CD8-positive, alpha-beta memory T cell (primary cell): ENCODE results near the gene VAMP1. TPM values are rescaled to one million over a fixed set of nuclear protein-coding genes. Genes with fewer than 3 reads are reported as not detected.
"Not testable (repeated sequence)": the region's sequence is repeated elsewhere in the genome, so short reads cannot be mapped to it uniquely, and the experiment has no call there.

Experiments used
- CTCF ChIA-PET: fragments of 350-600 bp; sonication (Branson Sonifier 250); formaldehyde crosslinking; loops from one replicate; lab custom pipeline; 2021; ENCODE audit warnings: antibody characterized with exemption; lab: Charles Lee
- POLR2A ChIA-PET: fragments of 350-600 bp; sonication (Branson Sonifier 250); formaldehyde crosslinking; loops from one replicate; lab custom pipeline; 2021; ENCODE audit warnings: antibody characterized with exemption; lab: Charles Lee
- DNase-seq, 5 donors: peaks; one replicate each; pipeline versions ENCODE4 v3.0.0 to v3.0.0-alpha.2; 2020 to 2022; ENCODE audit warnings: mixed read lengths in 1 of 5
- H3K27ac ChIP-seq: one replicate; pipeline ENCODE4 v1.7.0; 2013; ENCODE audit warnings: low read depth, mild to moderate bottlenecking, low read length, moderate library complexity
- H3K27me3 ChIP-seq: 2 replicates; pipeline ENCODE4 v1.7.0; 2013; ENCODE audit warnings: low read length, mild to moderate bottlenecking; ENCODE audit not compliant: insufficient read depth, poor library complexity, severe bottlenecking
- H3K36me3 ChIP-seq: 2 replicates; pipeline ENCODE4 v1.7.0; 2013; ENCODE audit warnings: mild to moderate bottlenecking, low read length, moderate library complexity; ENCODE audit not compliant: insufficient read depth
- H3K4me1 ChIP-seq: 2 replicates; pipeline ENCODE4 v1.7.0; 2013; ENCODE audit warnings: mild to moderate bottlenecking, low read length, moderate library complexity; ENCODE audit not compliant: insufficient read depth
- H3K4me3 ChIP-seq: 2 replicates; pipeline ENCODE4 v1.7.0; 2013; ENCODE audit warnings: mild to moderate bottlenecking, low read length
- H3K9me3 ChIP-seq: 2 replicates; pipeline ENCODE4 v1.7.0; 2013; ENCODE audit warnings: mild to moderate bottlenecking, low read length
- H3K27ac Mint-ChIP-seq, 8 donors: one replicate each; pipeline ENCODE4 v1.8.0; 2020 to 2021; ENCODE audit warnings: mixed read lengths in 8 of 8, mild to moderate bottlenecking in 6 of 8, inconsistent platforms in 3 of 8, moderate library complexity in 3 of 8
- H3K27me3 Mint-ChIP-seq, 2 donors: one replicate each; pipeline ENCODE4 v1.8.0; 2020 to 2021; ENCODE audit warnings: mixed read lengths in 2 of 2, mild to moderate bottlenecking in 1 of 2, moderate library complexity in 1 of 2
- H3K36me3 Mint-ChIP-seq, 3 donors: one replicate each; pipeline ENCODE4 v1.8.0; 2020 to 2021; ENCODE audit warnings: mixed read lengths in 3 of 3, inconsistent platforms in 1 of 3, mild to moderate bottlenecking in 1 of 3
- H3K4me1 Mint-ChIP-seq, 3 donors: one replicate each; pipeline ENCODE4 v1.8.0; 2020 to 2021; ENCODE audit warnings: mixed read lengths in 3 of 3, inconsistent platforms in 1 of 3, mild to moderate bottlenecking in 1 of 3
- H3K4me3 Mint-ChIP-seq, 7 donors: one replicate each; pipeline ENCODE4 v1.8.0; 2020 to 2021; ENCODE audit warnings: mixed read lengths in 7 of 7, mild to moderate bottlenecking in 6 of 7, moderate library complexity in 4 of 7, inconsistent platforms in 2 of 7
- H3K9me3 Mint-ChIP-seq, 5 donors: one replicate each; pipeline ENCODE4 v1.8.0; 2020 to 2022; ENCODE audit warnings: mixed read lengths in 5 of 5, mild to moderate bottlenecking in 3 of 5, moderate library complexity in 2 of 5, inconsistent platforms in 1 of 5
- polyA plus RNA-seq: library from polyadenylated mRNA; unstranded; fragments of 300-500 nt; fragmentation: Illumina TruSeq; gene quantifications from one replicate; pipeline ENCODE4 v1.2.3, GENCODE V29; 2021
- total RNA-seq, 2 experiments: library from RNA; stranded (reverse); gene quantifications; one replicate each; pipeline ENCODE4 v1.2.3, GENCODE V29; 2021

Gene VAMP1
- total and polyA plus RNA-seq, 3 experiments from 2014 or later, result 10.0 to 29.6 (median 26.7) TPM

GRCh38 chr12:6494258-6494743 lies 23.8 kb upstream of the VAMP1 start:
- Histone ChIP-seq H3K9me3 (no peaks in the 10 kb centered on the region), H3K4me1 (peaks cover 28% of the 10 kb centered on the region), H3K4me3 (peak overlapping the region; percentile 93), H3K27me3 (no peaks in the 10 kb centered on the region), H3K36me3 (peaks cover 9% of the 10 kb centered on the region), H3K27ac (peak overlapping the region; percentile 76)
- Mint-ChIP-seq H3K27ac (peak overlapping the region; percentile 88 to 99 (median 94)), H3K4me1 (peaks cover 34 to 44% (median 43%) of the 10 kb centered on the region in 3 donors), H3K4me3 (peak overlapping the region; percentile 87 to 99 (median 95)), H3K36me3 (peaks cover 0 to 36% (median 2%) of the 10 kb centered on the region in 3 donors), H3K9me3 (no peaks in the 10 kb centered on the region), H3K27me3 (peaks cover 0 to 2% of the 10 kb centered on the region in 2 donors)
- no peak for DNase-seq
- POLR2A ChIA-PET, result interaction anchor here (0.8 to 2.8 kb wide), 2 partner anchors 38 to 40 kb away, joined by 3 to 16 read pairs; partner anchors contain the start of gene GAPDH
- CTCF ChIA-PET, result interaction anchor here (0.8 to 3.7 kb wide), 5 partner anchors 29 to 159 kb away, joined by 3 to 14 read pairs (median 3); no protein-coding TSS in a partner anchor

- peak within 1 kb of the TSS; percentile 76 for H3K27ac ChIP-seq
- CTCF ChIA-PET, result interaction anchor here (0.7 to 3.7 kb wide), 13 partner anchors 15 to 171 kb away, joined by 3 to 14 read pairs (median 3); partner anchors contain the start of gene VAMP1
- H3K9me3 Mint-ChIP-seq, result no peaks in the 10 kb centered on the region
These were observed 23.2 kb upstream of the VAMP1 start, which contains the start of gene NCAPD2 for GRCh38 chr12:6493497-6494257. Gene NCAPD2 (plus strand): TSS chr12:6494102. CDS start chr12:6495099, 997 bp downstream.

GRCh38 chr12:6492838-6493496 lies 22.5 kb upstream of the VAMP1 start, which contains the start of gene MRPL51:
Gene MRPL51 (minus strand): TSS chr12:6493262. CDS start chr12:6493136, 126 bp downstream.
- no peaks in the 10 kb centered on the region for H3K9me3 Mint-ChIP-seq

More at GRCh38 chr12:6493497-6494257, 23.2 kb upstream of the VAMP1 start, which contains the start of gene NCAPD2:
- DNase-seq, result peak; percentile 91 to 97 (median 96)
- no peaks in the 10 kb centered on the region for H3K9me3 ChIP-seq
- H3K4me3 ChIP-seq, result peak within 1 kb of the TSS; percentile 93
- peaks cover 9% of the 10 kb centered on the region for H3K36me3 ChIP-seq
- POLR2A ChIA-PET, result interaction anchor here (0.6 to 2.8 kb wide), 11 partner anchors 23 to 196 kb away, joined by 3 to 29 read pairs (median 5); partner anchors contain the start of genes GAPDH, TAPBPL, VAMP1 and ZNF384
- no peaks in the 10 kb centered on the region for H3K27me3 ChIP-seq
- Mint-ChIP-seq H3K36me3 (peaks cover 0 to 32% (median 2%) of the 10 kb centered on the region in 3 donors), H3K4me1 (peaks cover 34 to 44% (median 43%) of the 10 kb centered on the region in 3 donors), H3K4me3 (peak within 1 kb of the TSS; percentile 87 to 99 (median 95)), H3K27me3 (peaks cover 0 to 2% of the 10 kb centered on the region in 2 donors), H3K27ac (peak within 1 kb of the TSS; percentile 88 to 99 (median 97))
- peaks cover 28% of the 10 kb centered on the region for H3K4me1 ChIP-seq

GRCh38 chr12:6490673-6491072 lies 20.2 kb upstream of the VAMP1 start:
- POLR2A ChIA-PET, H3K9me3 ChIP-seq, H3K9me3 Mint-ChIP-seq, H3K27ac ChIP-seq, H3K27me3 ChIP-seq, DNase-seq, H3K27me3 Mint-ChIP-seq, H3K36me3 ChIP-seq, H3K4me3 ChIP-seq: not testable (repeated sequence)
- CTCF ChIA-PET, result interaction anchor here (0.7 to 1.2 kb wide), 2 partner anchors 47 to 64 kb away, joined by 3 to 4 read pairs; no protein-coding TSS in a partner anchor
- Mint-ChIP-seq H3K4me3 (peak overlapping the region in 1 of 7 donors; percentile 9), H3K27ac (peak overlapping the region in 1 of 8 donors; percentile 55), H3K4me1 (peaks cover 28 to 33% (median 29%) of the 10 kb centered on the region in 3 donors), H3K36me3 (peaks cover 0 to 18% (median 2%) of the 10 kb centered on the region in 3 donors)
- H3K4me1 ChIP-seq, result peaks cover 27% of the 10 kb centered on the region

More at GRCh38 chr12:6492838-6493496, 22.5 kb upstream of the VAMP1 start, which contains the start of gene MRPL51:
- Mint-ChIP-seq H3K36me3 (peaks cover 0 to 29% (median 2%) of the 10 kb centered on the region in 3 donors), H3K27me3 (peaks cover 0 to 2% of the 10 kb centered on the region in 2 donors), H3K27ac (peak within 1 kb of the TSS; percentile 88 to 99 (median 97)), H3K4me1 (peaks cover 32 to 43% (median 41%) of the 10 kb centered on the region in 3 donors), H3K4me3 (peak within 1 kb of the TSS; percentile 87 to 99 (median 95))
- H3K27ac ChIP-seq, result peak within 1 kb of the TSS; percentile 76
- H3K4me3 ChIP-seq, result peak within 1 kb of the TSS; percentile 93
- H3K27me3 ChIP-seq, result no peaks in the 10 kb centered on the region
- peak; percentile 94 to 97 (median 97) for DNase-seq
- peaks cover 28% of the 10 kb centered on the region for H3K4me1 ChIP-seq
- ChIA-PET POLR2A (interaction anchor here (0.6 to 2.8 kb wide), 12 partner anchors 23 to 197 kb away, joined by 3 to 29 read pairs (median 6); partner anchors contain the start of genes GAPDH, TAPBPL, VAMP1 and ZNF384), CTCF (interaction anchor here (0.7 to 2.3 kb wide), 9 partner anchors 16 to 170 kb away, joined by 3 to 9 read pairs (median 3); partner anchors contain the start of gene VAMP1)
- H3K9me3 ChIP-seq, result no peaks in the 10 kb centered on the region
- peaks cover 9% of the 10 kb centered on the region for H3K36me3 ChIP-seq

GRCh38 chr12:6489449-6489848 lies 19.0 kb upstream of the VAMP1 start:
- no peaks in the 10 kb centered on the region for H3K9me3 ChIP-seq
- no peak overlapping the region for H3K27ac ChIP-seq
- ChIA-PET POLR2A (no interaction called here), CTCF (interaction anchor here (1.2 kb wide), 1 partner anchor 64 kb away, joined by 3 read pairs; no protein-coding TSS in a partner anchor)
- peaks cover 0 to 18% (median 2%) of the 10 kb centered on the region in 3 donors for H3K36me3 Mint-ChIP-seq
- peaks cover 16 to 21% (median 17%) of the 10 kb centered on the region in 3 donors for H3K4me1 Mint-ChIP-seq
- no peak for DNase-seq
- H3K27me3 Mint-ChIP-seq, result peaks cover 0 to 2% of the 10 kb centered on the region in 2 donors
- no peaks in the 10 kb centered on the region for H3K9me3 Mint-ChIP-seq
- H3K27ac Mint-ChIP-seq, result peak overlapping the region in 1 of 8 donors; percentile 9
- no peak overlapping the region for H3K4me3 ChIP-seq
- H3K36me3 ChIP-seq, result peaks cover 4% of the 10 kb centered on the region
- H3K4me3 Mint-ChIP-seq, result no peak overlapping the region
- H3K27me3 ChIP-seq, result no peaks in the 10 kb centered on the region
- peaks cover 14% of the 10 kb centered on the region for H3K4me1 ChIP-seq

- no peaks in the 10 kb centered on the region for H3K27me3 Mint-ChIP-seq
- peaks cover 12 to 17% (median 13%) of the 10 kb centered on the region in 3 donors for H3K4me1 Mint-ChIP-seq
- no peaks in the 10 kb centered on the region for H3K9me3 ChIP-seq
- ChIA-PET POLR2A (no interaction called here), CTCF (interaction anchor here (0.7 to 1.4 kb wide), 3 partner anchors 17 to 65 kb away, joined by 3 to 5 read pairs (median 3); no protein-coding TSS in a partner anchor)
- H3K4me3 Mint-ChIP-seq, result no peak overlapping the region
- no peak overlapping the region for H3K27ac Mint-ChIP-seq
- no peak overlapping the region for H3K4me3 ChIP-seq
- no peak overlapping the region for H3K27ac ChIP-seq
- H3K27me3 ChIP-seq, result no peaks in the 10 kb centered on the region
- peaks cover 0 to 12% (median 2%) of the 10 kb centered on the region in 3 donors for H3K36me3 Mint-ChIP-seq
- peaks cover 4% of the 10 kb centered on the region for H3K36me3 ChIP-seq
- DNase-seq, result no peak
- H3K9me3 Mint-ChIP-seq, result no peaks in the 10 kb centered on the region
- H3K4me1 ChIP-seq, result peaks cover 12% of the 10 kb centered on the region
These were observed 17.8 kb upstream of the VAMP1 start for GRCh38 chr12:6488240-6488639.

GRCh38 chr12:6478416-6478815 lies 7.9 kb upstream of the VAMP1 start:
- CTCF ChIA-PET, result no interaction called here
- POLR2A ChIA-PET, result no interaction called here
- DNase-seq, result no peak
- H3K4me1 ChIP-seq, result no peaks in the 10 kb centered on the region
- Mint-ChIP-seq H3K4me1 (no peaks in the 10 kb centered on the region), H3K9me3 (no peaks in the 10 kb centered on the region), H3K36me3 (no peaks in the 10 kb centered on the region), H3K27me3 (peaks cover 6 to 15% of the 10 kb centered on the region in 2 donors), H3K27ac (no peak overlapping the region), H3K4me3 (no peak overlapping the region)
- H3K27ac ChIP-seq, result no peak overlapping the region
- H3K4me3 ChIP-seq, result no peak overlapping the region
- no peaks in the 10 kb centered on the region for H3K9me3 ChIP-seq
- H3K27me3 ChIP-seq, result no peaks in the 10 kb centered on the region
- H3K36me3 ChIP-seq, result no peaks in the 10 kb centered on the region
